Progenitor cell of endocrine pancreas (in vitro differentiated cells): ENCODE data around the gene WFDC6. TPM values are rescaled to one million over a fixed set of nuclear protein-coding genes. Genes with fewer than 3 reads are reported as not detected.

Source experiments
- DNase-seq: peaks from one replicate; pipeline ENCODE4 v3.0.0; 2021; ENCODE audit warnings: low spot score; ENCODE audit not compliant: unreplicated experiment
- H3K27ac Mint-ChIP-seq: 2 replicates; pipeline ENCODE4 v1.8.0; 2021; ENCODE audit warnings: mild to moderate bottlenecking, moderate library complexity, mixed read lengths
- H3K27me3 Mint-ChIP-seq: 2 replicates; pipeline ENCODE4 v1.8.0; 2021; ENCODE audit warnings: mixed read lengths
- H3K36me3 Mint-ChIP-seq: 2 replicates; pipeline ENCODE4 v1.8.0; 2022; ENCODE audit warnings: mixed read lengths; ENCODE audit not compliant: insufficient read depth
- H3K4me1 Mint-ChIP-seq: 2 replicates; pipeline ENCODE4 v1.8.0; 2021; ENCODE audit warnings: low read depth, mixed read lengths
- H3K4me3 Mint-ChIP-seq: 2 replicates; pipeline ENCODE4 v1.8.0; 2021; ENCODE audit warnings: low read depth, mild to moderate bottlenecking, moderate library complexity, mixed read lengths
- H3K9me3 Mint-ChIP-seq: 2 replicates; pipeline ENCODE4 v1.8.0; 2021; ENCODE audit warnings: low read depth, mixed read lengths
- total RNA-seq: library from RNA; stranded (reverse); gene quantifications from 2 replicates; pipeline ENCODE4 v1.2.1, GENCODE V29; 2021
- TF ChIP-seq, protein P1 (sequence below): fragments of 200-600 bp; sonication (generic); IDR thresholded peaks from one replicate; pipeline ENCODE4 v1.5.0; 2021; ENCODE audit warnings: antibody characterized with exemption, mild to moderate bottlenecking; ENCODE audit not compliant: unreplicated experiment

WFDC6 gene
- total RNA-seq, 1 donor from 2014 or later: not detected

DNA sequence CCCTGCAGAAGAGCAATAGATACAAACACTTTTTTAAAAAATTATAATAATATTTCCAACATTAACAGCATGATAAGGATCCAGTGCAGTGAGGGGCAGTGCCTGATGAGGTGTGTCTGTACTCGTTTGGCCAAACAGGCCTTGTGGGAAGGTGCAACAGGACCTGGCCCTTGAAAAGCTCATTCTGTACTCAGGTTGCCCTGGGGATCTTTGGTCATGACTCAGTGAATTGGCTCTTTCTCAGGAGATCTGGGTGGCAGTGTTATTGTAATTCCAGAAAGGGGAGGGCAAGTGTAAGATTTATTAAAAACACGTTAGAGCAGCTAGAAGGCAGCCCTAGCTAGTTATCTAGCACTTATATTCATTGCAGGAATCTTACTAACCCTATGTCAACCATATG, 21.0 kb downstream of the WFDC6 start:
- Mint-ChIP-seq H3K36me3 (no peaks in the 10 kb centered on the region), H3K4me3 (no peak overlapping the region), H3K27me3 (peaks cover 38% of the 10 kb centered on the region), H3K27ac (no peak overlapping the region), H3K4me1 (no peaks in the 10 kb centered on the region), H3K9me3 (no peaks in the 10 kb centered on the region)
- no peak for DNase-seq
- TF ChIP-seq, protein P1, sequence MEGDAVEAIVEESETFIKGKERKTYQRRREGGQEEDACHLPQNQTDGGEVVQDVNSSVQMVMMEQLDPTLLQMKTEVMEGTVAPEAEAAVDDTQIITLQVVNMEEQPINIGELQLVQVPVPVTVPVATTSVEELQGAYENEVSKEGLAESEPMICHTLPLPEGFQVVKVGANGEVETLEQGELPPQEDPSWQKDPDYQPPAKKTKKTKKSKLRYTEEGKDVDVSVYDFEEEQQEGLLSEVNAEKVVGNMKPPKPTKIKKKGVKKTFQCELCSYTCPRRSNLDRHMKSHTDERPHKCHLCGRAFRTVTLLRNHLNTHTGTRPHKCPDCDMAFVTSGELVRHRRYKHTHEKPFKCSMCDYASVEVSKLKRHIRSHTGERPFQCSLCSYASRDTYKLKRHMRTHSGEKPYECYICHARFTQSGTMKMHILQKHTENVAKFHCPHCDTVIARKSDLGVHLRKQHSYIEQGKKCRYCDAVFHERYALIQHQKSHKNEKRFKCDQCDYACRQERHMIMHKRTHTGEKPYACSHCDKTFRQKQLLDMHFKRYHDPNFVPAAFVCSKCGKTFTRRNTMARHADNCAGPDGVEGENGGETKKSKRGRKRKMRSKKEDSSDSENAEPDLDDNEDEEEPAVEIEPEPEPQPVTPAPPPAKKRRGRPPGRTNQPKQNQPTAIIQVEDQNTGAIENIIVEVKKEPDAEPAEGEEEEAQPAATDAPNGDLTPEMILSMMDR: no peak

DNA sequence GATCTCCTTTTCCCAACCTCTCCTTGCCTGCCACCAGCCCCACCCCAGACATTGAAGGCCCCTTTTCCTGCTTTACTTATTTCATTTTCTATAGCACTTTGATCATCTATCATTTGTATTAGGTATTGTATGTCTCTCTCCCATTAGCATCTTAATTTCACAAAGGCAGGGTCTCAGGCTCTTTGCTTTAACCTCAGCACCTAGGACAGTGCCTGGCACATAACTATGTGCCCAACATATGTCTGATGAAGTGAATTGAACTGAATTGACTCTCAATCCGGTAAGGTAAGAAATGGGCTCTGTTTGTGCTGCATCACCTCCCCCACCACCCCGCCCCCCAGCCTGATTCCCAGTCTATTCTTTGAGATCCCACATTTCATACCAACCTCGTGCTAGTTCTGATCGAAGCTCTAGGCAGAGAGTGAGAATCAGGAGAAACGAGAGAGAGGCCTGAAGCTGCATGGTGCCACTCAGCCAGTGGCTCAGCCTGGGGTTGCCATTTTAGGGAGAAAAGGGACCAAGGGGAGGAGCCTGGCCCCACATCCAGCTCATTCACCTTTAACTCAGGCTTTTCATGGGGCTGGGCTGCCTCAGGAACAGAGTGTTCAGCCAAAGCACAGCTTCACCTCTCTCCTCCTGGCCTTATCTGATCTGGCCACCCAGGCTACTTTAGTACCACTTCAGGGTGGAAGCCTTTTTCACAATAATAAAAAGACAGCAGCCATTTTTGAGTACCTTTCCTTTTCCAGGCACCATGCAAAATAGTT, 24.0 kb downstream of the WFDC6 start, which contains the start of gene SPINT3:
SPINT3 (minus strand) TSS at position 476 of the 767 bp plus-strand sequence; CDS start at position 462, 14 bp downstream.
- Mint-ChIP-seq H3K4me3 (no peak within 1 kb of the TSS), H3K27me3 (peaks cover 47% of the 10 kb centered on the region), H3K4me1 (no peaks in the 10 kb centered on the region), H3K27ac (no peak within 1 kb of the TSS), H3K9me3 (no peaks in the 10 kb centered on the region), H3K36me3 (no peaks in the 10 kb centered on the region)
- TF ChIP-seq, protein P1: no peak
- DNase-seq: no peak

- no peaks in the 10 kb centered on the region for H3K4me1 Mint-ChIP-seq
- peaks cover 66% of the 10 kb centered on the region for H3K27me3 Mint-ChIP-seq
- no peak overlapping the region for H3K4me3 Mint-ChIP-seq
- TF ChIP-seq, protein P1: no peak
- no peaks in the 10 kb centered on the region for H3K9me3 Mint-ChIP-seq
- DNase-seq: no peak
- no peaks in the 10 kb centered on the region for H3K36me3 Mint-ChIP-seq
- no peak overlapping the region for H3K27ac Mint-ChIP-seq
Observed at GRCh38 chr20:45510242-45510862, 28.9 kb downstream of the WFDC6 start.

GRCh38 chr20:45509091-45509490, 30.2 kb downstream of the WFDC6 start:
- Mint-ChIP-seq H3K27ac (no peak overlapping the region), H3K4me3 (no peak overlapping the region), H3K36me3 (no peaks in the 10 kb centered on the region), H3K27me3 (peaks cover 60% of the 10 kb centered on the region), H3K4me1 (no peaks in the 10 kb centered on the region), H3K9me3 (no peaks in the 10 kb centered on the region)
- no peak for DNase-seq
- TF ChIP-seq, protein P1: no peak

GRCh38 chr20:45508068-45508886, 31.0 kb downstream of the WFDC6 start:
- Mint-ChIP-seq H3K9me3 (no peaks in the 10 kb centered on the region), H3K36me3 (no peaks in the 10 kb centered on the region), H3K4me3 (no peak overlapping the region), H3K27me3 (peaks cover 56% of the 10 kb centered on the region), H3K4me1 (no peaks in the 10 kb centered on the region), H3K27ac (no peak overlapping the region)
- no peak for DNase-seq
- TF ChIP-seq, protein P1: no peak
